GM18508 (cell line): Measurements from ENCODE around the gene CDHR5.
A peak's percentile ranks its signal among the peaks of the same experiment; 100 is the strongest.
"Not testable (repeated sequence)": the region's sequence is repeated elsewhere in the genome, so short reads cannot be mapped to it uniquely, and the experiment has no call there.

Experiments used
- ATAC-seq: cut with Tn5 transposase; IDR thresholded peaks from one replicate; pipeline ENCODE4 v1.9.1; 2021; ENCODE audit warnings: moderate number of reproducible peaks; ENCODE audit not compliant: insufficient read depth, unreplicated experiment

The CDHR5 gene

DNA sequence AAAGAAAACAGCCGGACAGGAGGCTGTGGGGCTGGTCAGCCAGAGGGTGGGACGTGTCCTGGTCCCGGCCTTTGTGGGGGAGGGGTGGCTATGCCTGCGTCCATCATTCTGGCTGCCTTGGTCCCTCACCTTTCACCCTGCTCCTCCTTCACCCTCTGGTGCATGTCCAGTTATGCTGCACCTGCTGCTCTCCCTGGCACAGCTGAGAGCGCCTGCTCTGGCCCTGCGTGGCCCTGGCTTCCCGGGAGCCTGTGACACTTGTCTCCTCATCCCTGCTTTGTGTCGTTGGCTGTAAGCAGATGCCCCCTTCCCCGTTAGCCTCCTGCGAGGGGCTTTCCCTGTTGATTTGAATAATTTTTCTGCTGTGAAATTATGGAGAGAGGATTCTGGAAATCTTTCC, 31.8 kb downstream of the CDHR5 start:
- no peak for ATAC-seq

- no peak for ATAC-seq
Observed at GRCh38 chr11:592501-592900, 32.3 kb downstream of the CDHR5 start.

DNA sequence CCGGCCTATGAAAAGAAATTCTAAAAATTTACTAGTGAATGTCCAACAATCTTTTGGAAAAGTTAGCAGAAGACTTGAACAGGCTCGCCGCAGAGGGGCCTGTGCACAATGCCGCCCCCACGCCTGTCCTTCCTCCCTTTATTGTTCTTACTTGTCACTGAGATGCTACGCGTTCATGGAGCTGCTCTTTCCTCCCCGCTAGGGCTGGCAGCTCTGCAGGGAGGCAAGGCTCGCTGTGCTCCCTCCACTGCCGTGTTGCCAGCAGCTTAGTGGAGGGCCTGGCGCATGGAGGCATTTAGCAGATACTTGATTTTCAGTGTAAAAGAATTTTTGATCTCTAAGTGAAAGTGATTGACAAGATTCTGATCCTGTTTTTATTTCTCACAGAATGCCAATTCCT, 33.8 kb downstream of the CDHR5 start:
- ATAC-seq = no peak

DNA sequence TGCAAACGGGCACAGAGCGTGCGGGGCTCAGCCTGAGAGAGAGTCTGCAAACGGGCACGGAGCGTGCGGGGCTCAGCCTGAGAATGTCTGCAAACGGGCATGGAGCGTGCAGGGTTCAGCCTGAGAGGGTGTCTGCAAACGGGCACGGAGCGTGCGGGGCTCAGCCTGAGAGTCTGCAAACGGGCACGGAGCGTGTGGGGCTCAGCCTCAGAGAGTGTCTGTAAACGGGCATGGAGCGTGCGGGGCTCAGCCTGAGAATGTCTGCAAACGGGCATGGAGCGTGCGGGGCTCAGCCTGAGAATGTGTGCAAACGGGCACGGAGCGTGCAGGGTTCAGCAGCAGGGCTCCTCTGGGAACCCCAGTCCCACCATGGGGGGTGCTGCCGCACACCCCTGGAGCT, 35.0 kb downstream of the CDHR5 start:
- ATAC-seq = no peak

- ATAC-seq = no peak
Observed at GRCh38 chr11:587978-588380, 36.8 kb downstream of the CDHR5 start.

DNA sequence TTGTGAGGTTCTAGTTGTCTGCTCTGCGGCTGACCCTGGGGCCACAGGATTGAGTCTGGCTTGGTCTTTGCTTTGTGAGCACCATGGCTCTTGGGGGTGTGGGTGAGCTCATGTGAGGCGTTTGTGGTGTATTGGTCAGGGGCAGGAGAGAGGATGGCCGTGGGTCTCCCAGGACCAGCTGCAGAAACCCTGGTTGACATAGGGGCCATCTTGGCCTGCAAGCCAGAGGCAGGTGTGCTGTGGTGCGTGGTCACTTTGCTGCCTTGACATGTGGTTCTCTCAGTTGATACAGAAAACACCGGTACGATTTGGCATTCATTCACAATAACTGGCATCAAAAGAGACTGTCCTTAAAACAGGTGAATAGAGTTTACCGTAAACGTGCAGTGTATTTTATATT, 37.2 kb downstream of the CDHR5 start:
- ATAC-seq = no peak

GRCh38 chr11:586376-587316, 38.1 kb downstream of the CDHR5 start:
- ATAC-seq = no peak

DNA sequence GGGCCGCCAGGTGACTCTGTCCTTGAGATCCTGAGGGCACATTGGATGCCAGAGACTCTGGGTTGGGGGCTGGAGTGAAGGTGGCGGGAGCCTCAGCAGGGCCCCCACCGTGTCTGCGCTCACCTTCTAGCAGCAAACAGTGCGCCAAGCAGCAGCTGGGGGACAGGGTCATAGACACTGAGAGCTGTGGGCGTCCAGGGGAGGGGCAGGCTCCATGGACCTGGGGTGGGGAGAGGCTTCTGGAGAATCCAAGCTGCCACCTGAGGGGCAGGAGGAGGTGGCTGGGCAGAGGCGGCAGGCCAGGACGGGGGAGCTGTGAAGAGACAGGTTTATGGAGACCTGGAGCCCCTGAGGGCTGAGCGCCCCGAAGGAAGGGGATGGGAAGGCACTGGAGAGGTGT, 40.5 kb downstream of the CDHR5 start:
- ATAC-seq = no peak

DNA sequence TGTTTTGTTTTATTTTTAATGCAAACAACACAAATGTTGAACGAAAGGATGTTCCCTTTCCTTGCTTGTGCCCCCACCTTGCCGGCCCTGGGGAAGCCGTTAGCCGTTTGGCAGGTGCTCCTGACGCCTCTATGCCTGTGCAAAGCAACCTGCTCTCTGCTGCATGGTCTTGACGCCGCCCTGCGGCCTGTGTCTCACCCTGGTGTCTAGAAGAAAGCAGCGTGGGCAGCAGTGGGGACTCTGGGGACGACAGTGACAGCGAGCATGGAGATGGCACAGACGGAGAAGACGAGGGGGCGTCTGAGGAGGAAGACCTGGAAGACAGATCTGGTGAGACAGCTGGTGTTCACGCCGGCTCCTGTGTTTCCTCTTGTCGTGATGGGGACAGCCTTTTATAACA, 43.0 kb downstream of the CDHR5 start:
- no peak for ATAC-seq

GRCh38 chr11:581342-581741, 43.4 kb downstream of the CDHR5 start:
- ATAC-seq = no peak

- ATAC-seq = no peak
Observed at GRCh38 chr11:579830-580601, 44.7 kb downstream of the CDHR5 start.

GRCh38 chr11:578276-579035, 46.3 kb downstream of the CDHR5 start:
- ATAC-seq = no peak

- ATAC-seq = no peak
Observed at GRCh38 chr11:577611-577894, 47.2 kb downstream of the CDHR5 start.

GRCh38 chr11:576811-577610, 47.7 kb downstream of the CDHR5 start:
- no peak for ATAC-seq

- peak; percentile 81 for ATAC-seq
Observed at GRCh38 chr11:575996-576768, 48.6 kb downstream of the CDHR5 start, which contains the start of gene PHRF1. TSS of gene PHRF1 (plus strand) at chr11:576470. CDS start at chr11:581513, 5,043 bp downstream.

DNA sequence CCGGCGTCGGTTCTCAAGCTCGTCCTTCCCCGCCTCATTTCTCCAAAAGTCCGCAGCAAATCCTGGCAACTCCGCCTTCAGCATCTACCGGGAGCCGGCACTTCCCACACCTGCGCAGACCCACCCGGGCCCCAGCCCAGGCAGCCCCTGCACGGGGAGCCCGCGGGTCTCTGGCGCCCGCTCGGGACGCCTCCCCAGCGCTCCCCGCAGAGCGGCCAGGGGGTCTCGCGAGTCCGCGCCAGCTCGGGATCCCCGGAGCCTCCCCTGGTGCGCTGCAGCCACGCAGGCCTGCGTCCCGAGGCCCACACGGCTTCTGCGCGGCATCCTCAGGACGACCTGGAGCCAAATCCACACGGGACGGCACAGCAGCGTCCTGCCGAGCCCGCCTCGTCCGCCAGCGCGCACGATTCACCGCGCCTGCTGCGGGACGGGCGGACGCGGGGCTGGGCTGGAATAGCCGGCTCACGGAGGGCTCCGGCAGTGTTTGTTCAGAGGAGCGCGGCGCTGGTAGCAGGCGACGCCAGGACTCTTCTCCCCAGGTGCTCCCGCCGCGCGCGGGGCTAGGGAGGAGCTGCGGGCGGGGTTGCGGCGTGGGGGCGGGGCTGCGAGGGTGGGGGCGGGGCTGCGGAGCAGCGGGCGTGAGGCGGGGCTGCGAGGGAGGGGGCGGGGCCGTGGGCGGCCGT, 49.3 kb downstream of the CDHR5 start:
- ATAC-seq = no peak

DNA sequence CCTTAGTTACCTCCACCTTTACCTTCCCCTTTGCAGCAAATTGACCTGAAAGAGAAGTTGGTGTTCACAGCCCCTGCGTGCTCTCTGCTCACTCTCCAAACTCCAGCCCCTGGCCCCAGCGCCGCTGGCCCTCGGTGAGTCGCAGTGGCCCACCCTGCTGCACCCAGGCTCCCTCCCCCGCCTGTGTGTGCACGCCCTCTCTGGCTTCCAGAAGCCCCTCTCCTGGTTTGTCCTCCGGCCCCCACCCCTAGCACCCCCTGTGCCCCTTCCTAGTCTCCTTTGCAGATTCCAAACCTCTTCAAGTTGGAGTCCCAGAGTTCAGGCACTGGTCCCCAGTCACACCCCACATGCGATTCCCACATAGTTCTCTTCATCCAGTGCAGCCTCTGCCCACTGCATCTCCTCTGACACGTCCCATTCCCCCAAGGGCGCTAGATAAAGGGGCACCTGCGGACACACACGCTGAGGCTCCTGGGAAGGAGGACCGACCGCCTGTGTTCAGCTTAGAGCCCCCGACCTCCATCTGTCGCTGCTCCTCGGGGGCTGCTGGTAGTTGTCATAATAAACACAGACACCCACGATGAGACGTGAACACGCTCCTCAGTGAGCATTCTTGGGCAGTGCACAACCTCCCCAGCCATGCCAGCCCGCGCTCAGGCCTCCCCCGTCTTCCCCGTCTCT, 50.0 kb downstream of the CDHR5 start:
- ATAC-seq = no peak

DNA sequence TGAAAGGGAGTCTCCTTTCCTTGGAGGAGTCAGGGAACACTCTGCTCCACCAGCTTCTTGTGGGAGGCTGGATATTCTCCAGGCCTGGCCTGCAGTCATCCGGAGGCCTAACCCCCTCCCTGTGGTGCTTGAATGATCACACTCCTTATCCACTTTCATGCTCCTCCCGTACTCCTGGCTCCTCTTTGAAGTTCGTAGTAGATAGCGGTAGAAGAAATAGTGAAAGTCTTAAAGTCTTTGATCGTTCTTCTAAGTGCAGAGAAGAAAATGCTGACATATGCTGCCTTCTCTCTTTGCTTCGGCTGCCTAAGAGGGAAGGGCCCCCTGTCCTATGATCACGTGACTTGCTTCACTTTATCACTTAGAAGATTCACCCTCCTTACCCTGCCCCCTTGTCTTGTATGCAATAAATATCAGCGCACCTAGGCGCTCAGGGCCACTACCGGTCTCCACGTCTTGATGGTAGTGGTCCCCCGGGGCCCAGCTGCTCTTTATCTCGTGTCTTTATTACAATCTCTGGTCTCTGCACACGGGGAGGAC, 50.7 kb downstream of the CDHR5 start:
- ATAC-seq = not testable (repeated sequence)
